HepG2 (cell line): ENCODE measurements around the gene KL. TPM values are rescaled to one million over a fixed set of nuclear protein-coding genes. Genes with fewer than 3 reads are reported as not detected.

Experiments
- ATAC-seq: fragments of 200-7000 bp; cut with Tn5 transposase; 3 replicates; pipeline ENCODE4 v1.9.1; 2020; ENCODE audit warnings: mild to moderate bottlenecking, moderate library complexity
- BruUV-seq: library from RNA; stranded (reverse); fragments of 400-500 nt; replicated peaks from 2 replicates; lab custom pipeline; 2021; lab: Mats Ljungman, UMichigan
- CTCF ChIA-PET: fragments of 300-600 bp; formaldehyde crosslinking; extraction: SDS; loops from one replicate; lab custom pipeline; 2021; ENCODE audit warnings: low total read pairs, inconsistent platforms, low intra/inter-chr PET ratio; lab: Yijun Ruan, JAX
- POLR2A ChIA-PET: fragments of 350-600 bp; sonication (Branson Sonifier 250); formaldehyde crosslinking; loops from one replicate; lab custom pipeline; 2020; ENCODE audit warnings: antibody characterized with exemption, inconsistent platforms; lab: Yijun Ruan, JAX
- DNase-seq: peaks from one replicate; pipeline ENCODE4 v3.0.0-alpha.2; 2015; ENCODE audit warnings: low spot score
- FAIRE-seq: peaks from 3 replicates; lab custom pipeline; 2011; peaks lifted over from hg19 to GRCh38; lab: Jason Lieb, UNC
- H2AFZ ChIP-seq: one replicate; pipeline ENCODE4 v1.6.1; 2011; ENCODE audit warnings: low read length, inconsistent platforms
- H3K27ac ChIP-seq: fragments of 300-600 bp; 3 replicates; pipeline ENCODE4 v1.8.0; 2011; ENCODE audit warnings: mixed run types, mild to moderate bottlenecking, mixed read lengths, low read length, inconsistent platforms; ENCODE audit not compliant: insufficient read depth; ENCODE audit errors: extremely low read length
- H3K27me3 ChIP-seq, 2 experiments: fragments of 200-600 bp in 1 of 2; 2 replicates in 1 of 2; 3 replicates in 1 of 2; pipeline versions ENCODE4 v1.6.0 to v1.8.0; 2011; ENCODE audit warnings: low read length in 2 of 2, mild to moderate bottlenecking in 2 of 2, moderate library complexity in 2 of 2, inconsistent platforms in 1 of 2; ENCODE audit not compliant: insufficient read depth in 2 of 2, control insufficient read depth in 1 of 2
- H3K36me3 ChIP-seq, 2 experiments: fragments of 200-600 bp in 1 of 2; replicated peaks in 1 of 2; 2 replicates in 1 of 2; 3 replicates in 1 of 2; pipeline versions ENCODE4 v1.5.1 to v1.8.0; 2011; ENCODE audit warnings: low read length in 2 of 2, inconsistent platforms in 1 of 2; ENCODE audit not compliant: insufficient read depth in 2 of 2, control insufficient read depth in 1 of 2
- H3K4me1 ChIP-seq: 2 replicates; pipeline ENCODE4 v1.5.1; 2012; ENCODE audit warnings: low read length, inconsistent platforms; ENCODE audit not compliant: insufficient read depth
- H3K4me2 ChIP-seq: 2 replicates; pipeline ENCODE4 v1.6.0; 2011; ENCODE audit warnings: low read depth, low read length, inconsistent platforms
- H3K4me3 ChIP-seq, 3 experiments: fragments of 200-600 bp in 1 of 3; sonication (generic), shearing (Covaris generic) in 1 of 3; replicated peaks in 1 of 3; 2 replicates each; pipeline ENCODE4 v1.5.1; 2011 to 2016; ENCODE audit warnings: low read length in 3 of 3, inconsistent platforms in 2 of 3, low read depth in 2 of 3, mild to moderate bottlenecking in 2 of 3, control low read depth in 1 of 3, mixed read lengths in 1 of 3; ENCODE audit not compliant: insufficient read depth in 1 of 3
- H3K79me2 ChIP-seq: one replicate; pipeline ENCODE4 v1.6.1; 2011; ENCODE audit warnings: low read length, inconsistent platforms; ENCODE audit not compliant: insufficient read depth
- H3K9ac ChIP-seq: 2 replicates; pipeline ENCODE4 v1.6.0; 2011; ENCODE audit warnings: mild to moderate bottlenecking, low read depth, low read length, inconsistent platforms; ENCODE audit not compliant: insufficient read depth
- H3K9me3 ChIP-seq: 2 replicates; pipeline ENCODE4 v1.5.1; 2012; ENCODE audit warnings: mild to moderate bottlenecking, low read length
- H4K20me1 ChIP-seq: 2 replicates; pipeline ENCODE4 v1.6.0; 2011; ENCODE audit warnings: inconsistent platforms, mild to moderate bottlenecking, low read length, moderate library complexity; ENCODE audit not compliant: insufficient read depth
- ATF4 ChIP-seq, 2 experiments: fragments of 450-650 bp in 1 of 2; sonication (generic) in 1 of 2; formaldehyde crosslinking; IDR thresholded peaks; 2 replicates each; pipeline versions ENCODE4 v1.5.0 to v1.8.0; 2020 to 2022; ENCODE audit warnings: mild to moderate bottlenecking in 1 of 2, missing genetic modification reagents in 1 of 2
- ATF6 ChIP-seq: sonication (generic); formaldehyde crosslinking; conservative IDR thresholded peaks from 2 replicates; pipeline ENCODE4 v1.4.0; 2020; ENCODE audit warnings: missing genetic modification reagents
- CC2D1A ChIP-seq: sonication (generic); formaldehyde crosslinking; IDR thresholded peaks from 2 replicates; pipeline ENCODE4 v1.8.1; 2023; ENCODE audit warnings: mild to moderate bottlenecking, missing genetic modification reagents
- DPF2 ChIP-seq: sonication (generic); formaldehyde crosslinking; IDR thresholded peaks from 2 replicates; pipeline ENCODE4 v1.4.0; 2020; ENCODE audit warnings: mild to moderate bottlenecking, low read depth, missing genetic modification reagents, borderline replicate concordance
- ELK4 ChIP-seq: sonication (generic); formaldehyde crosslinking; IDR thresholded peaks from 2 replicates; pipeline ENCODE4 v1.9.0; 2021; ENCODE audit warnings: missing genetic modification reagents, borderline replicate concordance
- HCFC1 ChIP-seq: fragments of 150-350 bp; IDR thresholded peaks from 2 replicates; pipeline ENCODE4 v1.6.1; 2014; ENCODE audit warnings: low read depth, low read length
- NFKB2 ChIP-seq: sonication (generic); formaldehyde crosslinking; IDR thresholded peaks from 2 replicates; pipeline ENCODE4 v1.4.0; 2020; ENCODE audit warnings: missing genetic modification reagents, borderline replicate concordance
- PRPF4 ChIP-seq: fragments of 200-400 bp; formaldehyde crosslinking; IDR thresholded peaks from 2 replicates; pipeline ENCODE4 v1.6.1; 2016; ENCODE audit warnings: low read length, low read depth; ENCODE audit not compliant: poor library complexity, severe bottlenecking
- SNAI1 ChIP-seq: sonication (generic); formaldehyde crosslinking; IDR thresholded peaks from 2 replicates; pipeline ENCODE4 v1.5.0; 2020; ENCODE audit warnings: mild to moderate bottlenecking, missing genetic modification reagents, borderline replicate concordance
- STAG1 ChIP-seq: sonication (generic); formaldehyde crosslinking; IDR thresholded peaks from 2 replicates; pipeline ENCODE4 v1.4.0; 2020; ENCODE audit warnings: missing genetic modification reagents
- ZKSCAN8 ChIP-seq: IDR thresholded peaks from 2 replicates; pipeline ENCODE4 v1.6.1; 2016; ENCODE audit warnings: borderline replicate concordance, missing genetic modification reagents, missing compliant biosample characterization
- ZNF232 ChIP-seq: sonication (generic); formaldehyde crosslinking; IDR thresholded peaks from 2 replicates; pipeline ENCODE4 v1.4.0; 2020; ENCODE audit warnings: missing genetic modification reagents, borderline replicate concordance
- ZNF441 ChIP-seq: sonication (generic); formaldehyde crosslinking; IDR thresholded peaks from 2 replicates; pipeline ENCODE4 v1.7.0; 2021; ENCODE audit warnings: missing genetic modification reagents, borderline replicate concordance
- ZNF580 ChIP-seq: IDR thresholded peaks from 2 replicates; pipeline ENCODE4 v1.6.1; 2016; ENCODE audit warnings: low read depth, borderline replicate concordance
- ZNF710 ChIP-seq: sonication (generic); formaldehyde crosslinking; IDR thresholded peaks from 2 replicates; pipeline ENCODE4 v1.5.0; 2020; ENCODE audit warnings: mild to moderate bottlenecking, missing genetic modification reagents, borderline replicate concordance
- ZSCAN25 ChIP-seq: sonication (generic); formaldehyde crosslinking; IDR thresholded peaks from 2 replicates; pipeline ENCODE4 v1.8.0; 2022; ENCODE audit warnings: mild to moderate bottlenecking, missing genetic modification reagents
- WGBS: methylation state at CpG from one replicate; pipeline ENCODE4 v1.1.6; 2017; ENCODE audit warnings: low lambda C conversion rate; 5-methylcytosine and 5-hydroxymethylcytosine counted together
- in situ Hi-C: cut with HindIII; loops from 2 replicates; pipeline ENCODE4 v1.10.0; 2017; ENCODE audit warnings: low pct_unique_long_range_greater_than_20kb; ENCODE audit not compliant: extremely low pct_ligation_motif_present
- intact Hi-C: fragments of 100-400 bp; cut with micrococcal nuclease; formaldehyde crosslinking; loops from one replicate; pipeline ENCODE4 v1.10.0; 2022; ENCODE audit not compliant: unreplicated experiment
- polyA plus RNA-seq, 8 experiments: library from polyadenylated mRNA; depleted of rRNA in 3 of 8; stranded (reverse) in 7 of 8; unstranded in 1 of 8; fragments of >200 nt; fragmentation: Illumina TruSeq in 4 of 8; extraction: Trizol in 4 of 8; gene quantifications; 2 replicates each; pipeline versions ENCODE4 v1.2.1 to v1.2.3, GENCODE V29; 2011 to 2016; ENCODE audit warnings: low read depth in 4 of 8, missing spikeins in 1 of 8, mixed read lengths in 1 of 8; ENCODE audit not compliant: insufficient read depth in 1 of 8
- total RNA-seq, 5 experiments: library from RNA; depleted of rRNA; stranded (reverse); fragments of >200 nt; fragmentation: Illumina TruSeq; extraction: Trizol; gene quantifications; 2 replicates each; pipeline ENCODE4 v1.2.3, GENCODE V29; 2016; ENCODE audit warnings: low read depth in 1 of 5

The KL gene
- total and polyA plus RNA-seq, 2 of the 13 experiments (the other 11 are each of a cell fraction or from before 2014, with no cell fraction given): not detected

- in situ Hi-C loops: no loop called here
- Histone ChIP-seq H3K27me3 (no peaks in the 10 kb centered on the region), H3K9me3 (no peaks in the 10 kb centered on the region), H4K20me1 (no peaks in the 10 kb centered on the region), H3K4me2 (no peak overlapping the region), H3K9ac (no peak overlapping the region), H3K27ac (no peak overlapping the region), H3K4me3 (no peak overlapping the region), H3K4me1 (peaks cover 52% of the 10 kb centered on the region), H3K36me3 (peaks cover 19 to 57% of the 10 kb centered on the region in 2 experiments), H2AFZ (no peak overlapping the region), H3K79me2 (no peaks in the 10 kb centered on the region)
- 96% methylated on average over 2 of the region's 5 CpGs for WGBS
- FAIRE-seq (no peak), DNase-seq (no peak)
- no TSS peak for BruUV-seq
- ChIA-PET CTCF (no interaction called here), POLR2A (no interaction called here)
- no peak for TF ChIP-seq NFKB2 (CRISPR knock-in tag)
- TF ChIP-seq ELK4 (CRISPR knock-in tag): no peak
- TF ChIP-seq DPF2 (CRISPR knock-in tag): no peak
- TF ChIP-seq PRPF4: no peak
- no peak for TF ChIP-seq ZNF232 (CRISPR knock-in tag)
- no peak for TF ChIP-seq ZSCAN25 (CRISPR knock-in tag)
- TF ChIP-seq HCFC1: no peak
- TF ChIP-seq ZKSCAN8: no peak
- TF ChIP-seq ZNF710: no peak
- TF ChIP-seq STAG1 (CRISPR knock-in tag): no peak
- TF ChIP-seq ATF4 (CRISPR knock-in tag; IDR thresholded peaks at IDR 0.05): no peak
- TF ChIP-seq ATF6 (CRISPR knock-in tag): no peak
- TF ChIP-seq ZNF441 (CRISPR knock-in tag): no peak
- no peak for TF ChIP-seq CC2D1A (CRISPR knock-in tag)
- no peak for TF ChIP-seq ZNF580 (CRISPR knock-in tag)
- no peak for TF ChIP-seq SNAI1 (CRISPR knock-in tag)
- TF ChIP-seq, all 625 proteins: peak for 0
- intact Hi-C loops: no loop called here
- no peak for ATAC-seq
Measured at GRCh38 chr13:33114146-33114545, 97.9 kb downstream of the KL start.
